Large intestine (tissue), 1 donor: ENCODE data around the gene FAM9A. TPM values are rescaled to one million over a fixed set of nuclear protein-coding genes. Genes with fewer than 3 reads are reported as not detected.

Source experiments
- polyA plus RNA-seq: library from polyadenylated mRNA; unstranded; fragments of 120-200 nt; gene quantifications from one replicate; pipeline ENCODE4 v1.2.1, GENCODE V29; 2013

FAM9A gene
- polyA plus RNA-seq, 1 donor = not detected

Other genes with a start within 250 kb of the FAM9A start
- gene ANOS1, start 69.2 kb downstream of the FAM9A start, polyA plus RNA-seq = 5.9 TPM
- gene FAM9B, start 232.7 kb upstream of the FAM9A start, polyA plus RNA-seq = 0.15 TPM